T-helper 1 cell treated with Interleukin-12 subunit alpha and Interleukin-12 subunit beta and Interleukin-4 antibody, amounts not matched to agents 30 ng/mL and 1 ng/mL, for 36 hours (primary cell): ENCODE results near the gene CNTFR. TPM values are rescaled to one million over a fixed set of nuclear protein-coding genes. Genes with fewer than 3 reads are reported as not detected.

ENCODE experiments used
- intact Hi-C: fragments of 100-400 bp; cut with micrococcal nuclease; formaldehyde crosslinking; loops from one replicate; pipeline ENCODE4 v1.15.1; 2024
- total RNA-seq: library from RNA; stranded (reverse); gene quantifications from 2 replicates; pipeline ENCODE4 v1.2.3, GENCODE V29; 2022

CNTFR gene, protein sequence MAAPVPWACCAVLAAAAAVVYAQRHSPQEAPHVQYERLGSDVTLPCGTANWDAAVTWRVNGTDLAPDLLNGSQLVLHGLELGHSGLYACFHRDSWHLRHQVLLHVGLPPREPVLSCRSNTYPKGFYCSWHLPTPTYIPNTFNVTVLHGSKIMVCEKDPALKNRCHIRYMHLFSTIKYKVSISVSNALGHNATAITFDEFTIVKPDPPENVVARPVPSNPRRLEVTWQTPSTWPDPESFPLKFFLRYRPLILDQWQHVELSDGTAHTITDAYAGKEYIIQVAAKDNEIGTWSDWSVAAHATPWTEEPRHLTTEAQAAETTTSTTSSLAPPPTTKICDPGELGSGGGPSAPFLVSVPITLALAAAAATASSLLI
- total RNA-seq = not detected in 2 replicates

DNA sequence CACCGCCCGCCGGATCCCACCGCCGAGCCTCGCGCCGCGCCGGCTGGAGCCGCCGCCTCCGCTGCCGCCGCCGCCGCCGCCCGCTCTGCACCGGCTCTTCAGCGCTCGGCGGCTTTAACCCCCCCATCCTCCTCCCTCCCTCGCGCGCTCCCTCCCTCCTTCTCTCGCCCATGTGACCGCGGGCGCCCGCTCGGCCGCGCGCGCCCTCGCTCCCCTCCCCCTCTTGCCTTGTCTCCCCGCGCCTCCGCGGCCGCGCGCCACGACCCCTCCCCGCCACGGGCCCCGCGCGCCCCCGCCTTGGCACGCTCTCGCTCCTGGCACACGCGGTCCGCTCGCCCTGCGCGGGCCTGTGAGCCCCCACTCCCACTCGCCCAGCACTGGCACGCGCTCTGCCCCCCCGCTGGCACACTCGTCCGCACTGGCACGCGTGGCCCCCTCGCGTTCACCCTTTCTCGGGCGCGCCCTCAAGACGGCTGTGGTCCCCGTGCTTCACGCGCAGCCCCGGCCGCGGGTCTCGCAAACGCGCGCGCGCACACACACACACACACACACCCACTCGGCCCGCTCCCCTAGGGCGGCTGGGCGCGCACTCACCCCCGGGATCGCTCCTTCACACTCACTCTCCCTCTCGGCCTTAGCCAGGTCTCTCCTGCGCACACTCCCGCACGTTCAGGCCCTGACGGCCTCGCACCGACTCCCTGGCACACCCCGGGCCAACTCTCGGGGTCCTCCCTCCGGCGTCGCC, at the start of gene CNTFR:
Gene CNTFR, minus strand, starts transcription at position 89 of the 745 bp plus-strand sequence. CDS start 20,743 bp downstream, outside the sequence.
- intact Hi-C loops = loop anchor here (2.0 kb wide), 1 partner anchor 39 kb away; the partner anchor contains the start of gene ARID3C

DNA sequence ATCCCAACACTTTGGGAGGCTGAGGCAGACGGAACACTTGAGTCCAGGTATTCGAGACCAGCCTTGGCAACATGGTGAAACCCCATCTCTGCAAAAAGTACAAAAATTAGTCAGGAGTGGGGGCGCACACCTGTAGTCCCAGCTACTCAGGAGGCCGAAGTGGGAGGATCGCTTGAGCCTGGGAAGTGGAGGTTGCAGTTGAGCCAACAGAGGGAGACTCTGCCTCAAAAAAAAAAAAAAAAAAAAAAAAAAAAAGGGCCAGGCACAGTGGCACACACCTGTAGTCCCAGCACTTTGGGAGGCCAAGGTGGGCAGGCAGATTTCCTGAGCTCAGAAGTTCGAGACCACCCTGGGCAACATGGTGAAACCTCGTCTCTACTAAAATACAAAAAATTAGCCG, 49.8 kb upstream of the CNTFR start:
- intact Hi-C loops = loop anchor here (5.0 to 10.0 kb wide), 2 partner anchors 515 to 1093 kb away; partner anchors contain the start of genes CREB3, DCAF12 and TLN1

DNA sequence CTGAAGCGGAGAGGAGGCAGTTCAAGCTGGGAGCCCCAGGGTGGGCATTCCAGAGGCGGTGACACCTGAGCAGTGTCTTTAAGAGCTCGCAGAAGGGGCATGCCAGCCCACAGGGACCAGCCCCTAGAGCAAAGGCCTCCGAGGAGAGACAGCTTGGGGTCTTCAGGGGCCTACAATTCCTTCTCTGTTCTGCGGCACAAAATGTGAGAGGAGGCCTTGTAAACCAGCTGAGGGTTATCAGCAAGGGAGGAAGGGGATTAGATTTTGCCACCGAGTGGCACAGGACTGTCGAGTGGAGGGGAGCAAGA, 48.6 kb upstream of the CNTFR start:
- intact Hi-C loops = loop anchor here (1.0 to 10.0 kb wide), 4 partner anchors 8 to 1094 kb away; partner anchors contain the start of genes CREB3, DCAF12, GALT and TLN1

DNA sequence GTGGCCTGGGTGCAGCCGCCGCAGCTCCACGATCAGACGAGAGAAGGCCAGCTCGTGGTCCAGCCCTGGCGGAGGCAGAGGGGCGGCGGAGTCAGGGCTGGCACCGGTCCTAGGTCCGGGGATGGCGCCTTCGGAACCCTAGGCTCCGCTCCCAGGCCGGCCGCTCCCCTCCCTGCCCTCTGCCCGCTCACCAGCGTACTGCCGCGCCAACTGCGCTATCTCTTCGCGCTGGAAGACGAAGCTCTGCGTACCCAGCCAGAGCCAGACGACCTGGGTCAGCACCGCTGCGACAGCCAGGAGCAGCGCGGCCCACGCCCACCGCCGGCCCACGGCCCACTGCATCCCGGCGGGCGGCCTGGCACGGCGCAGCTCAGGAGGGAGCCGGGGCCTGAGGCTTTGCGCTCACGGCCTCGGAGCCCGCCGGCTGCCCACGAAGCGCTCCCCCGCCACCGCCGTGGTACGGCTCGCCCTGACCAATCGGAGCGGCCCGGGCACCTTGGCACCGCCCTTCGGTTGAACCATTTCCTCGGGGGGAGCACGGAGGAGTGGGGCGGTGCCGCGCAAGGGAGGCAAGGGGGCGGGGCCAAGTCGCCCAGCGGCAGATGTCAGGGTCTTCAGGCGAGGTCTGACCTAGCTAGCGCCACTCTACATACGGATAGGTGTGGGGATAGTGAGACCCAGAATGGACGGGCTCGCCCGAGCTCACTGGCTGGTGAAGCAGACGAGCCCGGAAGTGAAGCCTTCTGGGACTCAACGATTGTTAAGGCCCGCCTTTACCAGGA, 48.0 kb upstream of the CNTFR start, which contains the start of gene SIGMAR1:
Gene SIGMAR1, minus strand, starts transcription at position 432 of the 782 bp plus-strand sequence. Its CDS starts 90 bp downstream, at position 342.
- intact Hi-C loops = loop anchor here (1.0 to 10.0 kb wide), 7 partner anchors 9 to 1095 kb away; partner anchors contain the start of genes CREB3, DCAF12, GALT and KIF24

DNA sequence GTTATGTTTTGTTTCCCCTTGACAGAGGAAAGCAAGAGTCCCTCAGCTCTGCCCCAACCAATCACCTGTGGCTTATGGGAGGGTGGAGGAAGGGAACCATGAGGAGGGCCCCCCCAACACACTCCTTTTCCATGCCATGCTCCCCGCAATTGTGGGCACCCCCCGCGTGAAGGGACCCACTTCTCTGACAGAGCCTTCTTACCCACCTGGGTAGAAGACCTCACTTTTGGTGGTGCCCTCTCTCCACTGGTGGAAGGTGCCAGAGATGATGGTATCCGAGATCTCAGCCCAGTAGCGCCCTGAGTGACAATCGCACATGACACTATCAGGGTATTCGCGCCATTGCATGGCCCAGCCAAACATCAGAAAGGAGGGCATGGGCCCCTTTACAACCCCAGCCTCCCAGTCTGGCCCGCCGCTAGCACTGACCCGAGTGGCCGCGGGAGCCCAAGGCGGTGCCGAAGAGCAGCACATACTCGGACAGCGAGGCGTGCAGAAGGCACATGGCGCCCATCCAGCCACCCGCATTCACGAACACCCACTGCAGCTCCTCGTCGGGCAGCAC, 47.3 kb upstream of the CNTFR start:
- intact Hi-C loops = loop anchor here (1.0 to 10.0 kb wide), 5 partner anchors 257 to 1095 kb away; partner anchors contain the start of genes CREB3, DCAF12, KIF24 and MYORG

DNA sequence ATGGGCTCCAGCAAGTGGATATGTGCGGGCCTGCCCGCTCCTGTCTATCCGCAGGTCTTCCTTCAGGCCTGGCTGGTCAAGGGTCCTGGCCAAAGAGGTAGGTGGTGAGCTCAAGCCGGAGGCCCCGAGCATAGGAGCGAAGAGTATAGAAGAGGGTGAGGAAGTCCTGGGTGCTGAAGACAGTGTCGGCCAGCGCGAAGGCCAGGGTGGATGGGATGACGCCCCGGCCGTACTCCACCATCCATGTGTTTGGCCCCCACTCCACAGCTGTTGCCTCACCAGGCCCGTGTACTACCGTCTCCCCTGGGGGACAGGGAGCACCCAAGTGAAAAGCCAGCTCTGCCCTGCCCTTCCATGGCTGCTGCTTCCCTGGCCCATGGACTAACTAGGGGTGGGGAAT, 46.0 kb upstream of the CNTFR start:
- intact Hi-C loops = loop anchor here (5.0 to 10.0 kb wide), 2 partner anchors 511 to 1097 kb away; partner anchors contain the start of genes CREB3, DCAF12 and TLN1

DNA sequence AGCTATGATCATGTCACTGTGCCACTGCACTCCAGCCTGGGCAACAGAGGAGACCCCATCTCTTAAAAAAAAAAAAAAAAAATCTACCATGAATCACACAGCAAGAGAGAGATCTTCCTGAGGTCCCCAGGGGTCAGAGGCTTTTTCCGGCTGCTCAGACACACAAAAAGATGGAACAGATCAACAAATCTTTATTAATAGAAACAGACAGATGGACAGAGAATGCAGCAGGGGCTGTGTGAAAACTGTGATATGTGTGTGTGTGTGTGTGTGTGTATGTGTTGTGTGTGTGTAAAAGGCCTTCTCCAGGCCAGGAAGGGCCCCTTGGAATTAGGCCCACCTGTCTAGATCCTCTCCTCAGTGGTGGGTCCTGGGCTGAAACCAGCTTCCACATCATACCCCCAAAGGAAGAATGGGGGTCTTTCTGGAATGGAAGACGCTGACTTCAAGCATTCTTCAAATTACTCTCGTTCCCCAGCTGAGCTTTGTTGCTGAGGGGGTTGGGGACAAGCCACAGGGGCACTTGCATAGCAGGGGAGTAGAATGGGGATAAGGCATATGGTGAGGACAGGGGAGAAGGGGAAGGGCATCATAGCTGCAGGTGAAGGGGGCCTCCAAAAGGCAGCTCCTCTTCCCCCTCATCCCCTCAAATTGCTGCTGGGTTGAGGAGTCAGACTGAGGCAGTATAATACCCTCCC, 45.2 kb upstream of the CNTFR start:
- intact Hi-C loops = loop anchor here (1.0 to 10.0 kb wide), 11 partner anchors 14 to 1098 kb away; partner anchors contain the start of genes CREB3, DCAF12, DCTN3 and DNAI1

DNA sequence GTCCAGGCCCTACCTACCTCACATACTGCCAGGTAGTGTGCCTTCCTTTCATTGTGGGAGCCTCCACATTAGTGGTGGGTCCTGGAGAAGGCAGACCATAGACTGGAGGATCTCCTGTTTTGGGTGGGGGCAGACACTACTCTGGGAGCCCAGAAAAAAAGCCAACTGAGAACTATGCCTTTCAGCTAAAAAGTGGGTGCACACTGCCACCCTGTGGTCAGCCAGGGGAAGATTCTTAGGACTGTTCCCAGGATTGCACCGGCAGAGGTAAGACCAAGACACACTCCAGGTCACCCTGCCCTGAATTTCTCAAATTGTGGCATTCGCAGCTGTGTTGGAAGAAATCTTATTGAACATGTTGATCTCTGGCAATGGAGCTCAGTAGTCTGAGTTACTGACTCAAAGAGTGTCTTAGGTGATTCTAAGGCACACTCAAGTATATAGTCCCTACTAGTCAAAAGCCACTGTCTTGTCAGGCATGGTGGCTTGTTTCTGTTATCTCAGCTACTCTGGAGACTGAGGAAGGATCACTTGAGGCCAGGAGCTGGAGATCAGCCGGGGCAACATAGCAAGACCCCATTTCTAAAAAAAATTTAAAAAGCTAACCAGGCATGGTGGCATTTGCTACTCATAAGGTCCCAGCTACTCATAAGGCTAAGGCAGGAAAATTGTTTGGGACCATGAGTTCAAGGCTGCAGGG, 44.5 kb upstream of the CNTFR start:
- intact Hi-C loops = loop anchor here (1.0 to 10.0 kb wide), 10 partner anchors 14 to 509 kb away; partner anchors contain the start of genes DCAF12, DCTN3, DNAI1 and FAM219A

DNA sequence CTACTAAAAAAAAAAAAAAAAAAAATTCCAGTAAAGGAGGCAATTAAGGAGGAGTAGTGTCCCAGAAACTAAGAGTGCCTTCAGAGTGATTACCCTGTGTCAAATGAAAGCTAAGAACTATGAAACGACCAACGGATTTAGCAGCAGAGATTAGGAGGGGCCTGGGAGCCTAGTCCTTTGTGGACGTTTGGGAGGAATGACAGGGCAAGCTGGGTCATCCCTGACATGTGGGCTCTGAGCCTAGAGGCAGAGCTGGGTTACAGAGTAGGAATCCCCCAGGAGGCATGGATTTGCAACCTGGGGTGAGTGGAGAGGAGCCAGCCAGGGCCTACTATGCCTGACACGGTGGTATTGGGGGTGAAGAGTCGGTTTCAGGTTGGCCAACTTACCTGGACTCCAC, 43.6 kb upstream of the CNTFR start:
- intact Hi-C loops = loop anchor here (10.0 kb wide), 1 partner anchor 508 kb away; the partner anchor contains the start of gene DCAF12

DNA sequence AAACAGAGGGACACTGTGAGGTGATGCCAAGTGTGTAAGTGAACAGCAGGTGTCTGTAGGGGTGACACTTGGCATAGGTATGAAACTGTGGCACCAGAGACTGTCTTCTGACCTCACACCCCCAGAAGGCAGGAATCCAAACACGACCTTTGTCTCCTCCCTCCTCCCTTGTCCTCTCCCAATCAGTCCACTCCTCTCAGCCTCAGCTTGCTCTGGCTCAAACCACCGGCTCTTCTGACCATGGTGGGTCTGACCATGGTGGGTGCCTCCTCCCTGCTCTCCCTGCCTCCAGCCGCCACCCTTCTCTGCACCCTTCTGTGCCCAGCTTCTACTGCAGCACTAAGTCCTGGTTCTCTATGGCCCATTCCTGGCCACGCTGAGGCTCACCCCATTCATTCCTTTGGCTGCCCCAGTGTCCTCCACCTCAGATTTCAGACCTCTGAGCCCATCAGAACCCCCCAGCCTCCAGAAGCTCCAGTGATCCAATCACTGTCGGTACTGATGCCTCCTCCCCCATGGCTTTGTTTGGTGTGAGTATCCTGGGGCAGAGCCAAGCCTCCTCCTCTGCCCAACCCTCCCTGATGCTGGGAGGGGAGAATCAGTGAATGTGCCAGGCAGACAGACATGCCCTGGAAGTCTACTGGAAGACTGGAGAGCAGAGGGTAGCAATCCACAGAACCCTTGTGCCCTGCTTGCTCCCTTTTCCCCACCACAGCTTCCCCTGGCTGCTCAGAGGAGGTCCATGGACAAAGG, 41.1 kb upstream of the CNTFR start:
- intact Hi-C loops = loop anchor here (10.0 kb wide), 1 partner anchor 506 kb away; the partner anchor contains the start of gene DCAF12

DNA sequence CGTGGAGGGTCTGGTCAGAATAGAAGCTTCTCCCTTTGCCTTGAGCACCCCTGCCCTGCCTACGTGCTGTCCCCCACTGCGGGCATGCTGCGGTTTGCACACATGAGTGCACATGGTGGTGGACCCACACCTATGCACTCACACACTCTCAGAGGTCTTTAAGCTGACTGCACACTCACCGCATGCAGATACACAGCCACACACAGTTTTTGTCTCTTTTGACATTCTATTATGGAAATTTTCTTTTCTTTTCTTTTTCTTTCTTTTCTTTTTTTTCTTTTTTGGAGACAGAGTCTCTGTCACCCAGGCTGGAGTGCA, 39.9 kb upstream of the CNTFR start:
- intact Hi-C loops = loop anchor here (1.0 to 10.0 kb wide), 3 partner anchors 17 to 1025 kb away; partner anchors contain the start of genes CCDC107, RMRP, RPP25L and SIT1

DNA sequence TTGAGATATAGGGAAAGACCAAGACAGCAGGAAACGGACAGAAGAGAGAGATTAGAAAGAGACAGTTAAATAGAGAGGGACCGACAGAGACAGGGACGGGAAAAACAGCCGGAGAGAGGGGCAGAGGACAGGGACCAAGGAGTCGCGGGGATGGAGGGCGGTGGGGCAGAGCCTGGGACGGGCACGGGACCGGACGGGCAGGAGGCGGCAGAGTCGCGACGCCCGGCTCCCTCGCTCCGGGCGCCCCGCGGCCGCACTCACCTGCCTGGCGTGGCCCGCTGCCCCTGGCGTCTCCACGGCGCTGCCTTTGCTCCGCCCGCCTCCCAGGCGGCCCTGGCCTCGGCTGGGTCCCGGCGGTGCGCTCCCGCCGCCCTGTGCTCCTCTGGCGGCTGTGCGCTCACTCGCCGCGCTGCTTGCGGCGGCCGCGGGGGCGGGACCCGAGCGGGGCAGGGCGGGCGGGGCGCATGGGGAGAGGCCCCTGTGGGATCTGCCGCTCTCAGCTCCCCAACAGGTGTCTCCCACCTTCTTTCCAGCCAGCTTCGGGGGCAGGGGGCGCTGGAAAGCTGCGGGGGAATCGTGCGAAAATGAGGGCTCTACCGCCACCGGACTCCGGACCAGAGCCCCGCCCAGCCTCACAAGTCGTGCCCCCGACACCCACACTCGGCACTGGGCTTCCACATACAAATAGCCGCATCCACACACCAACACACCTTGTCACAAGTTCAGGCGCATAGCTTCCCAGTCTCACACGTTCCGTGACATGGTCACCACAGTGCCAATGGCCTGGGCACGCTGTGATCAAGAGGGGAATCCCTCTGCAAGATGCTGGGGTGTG, 39.3 kb upstream of the CNTFR start, which contains the start of gene ARID3C:
Gene ARID3C, minus strand, starts transcription at position 411 of the 835 bp plus-strand sequence. CDS start 1,052 bp downstream, outside the sequence.
- intact Hi-C loops = loop anchor here (1.0 to 10.0 kb wide), 4 partner anchors 9 to 1026 kb away; partner anchors contain the start of genes CCDC107, DCTN3, RMRP and RPP25L

DNA sequence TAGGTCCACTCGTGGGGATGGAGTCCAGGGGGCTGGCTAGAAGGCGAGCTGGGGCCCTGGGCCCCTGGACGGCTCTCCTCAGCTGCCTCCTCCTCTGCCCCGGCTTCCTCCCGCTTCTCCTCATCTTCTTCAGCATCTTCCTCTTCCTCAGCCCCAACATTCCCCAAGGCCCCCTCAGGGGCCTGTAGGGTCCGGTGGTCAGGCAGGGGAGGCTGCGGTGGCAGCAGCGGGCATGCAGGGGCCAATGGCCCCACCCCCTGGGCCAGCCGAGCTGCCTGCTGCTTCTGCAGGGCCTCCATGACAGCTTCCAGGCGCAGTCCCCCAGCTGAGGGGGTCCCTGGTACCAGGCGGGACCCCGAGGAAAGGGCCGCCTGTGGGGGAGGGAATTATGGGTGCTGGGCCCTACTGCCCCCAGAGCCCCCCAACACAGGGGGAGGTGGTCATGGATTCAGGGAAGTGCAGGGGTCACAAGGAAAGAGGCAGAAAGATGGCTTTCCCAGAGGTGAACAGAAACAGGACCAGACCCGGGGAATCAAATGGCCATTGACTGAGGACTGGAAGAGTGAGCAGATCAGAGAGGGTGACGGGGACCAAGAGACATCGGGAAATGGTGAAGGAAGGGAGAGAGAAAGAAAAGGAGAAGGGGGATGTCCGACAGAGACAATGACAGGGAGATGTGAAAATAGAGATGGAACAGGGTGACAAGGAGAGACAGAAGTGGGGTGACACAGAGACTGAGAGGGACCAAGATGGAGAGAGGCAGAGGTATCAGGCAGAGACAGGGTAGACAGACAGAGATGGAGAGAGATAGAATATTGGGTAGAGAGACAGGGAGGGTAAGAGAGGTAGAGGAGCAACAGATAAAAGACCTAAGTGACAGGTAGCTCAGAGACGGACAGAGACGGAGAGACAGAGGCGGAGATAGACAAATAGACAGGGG, 38.5 kb upstream of the CNTFR start:
- intact Hi-C loops = loop anchor here (1.0 to 10.0 kb wide), 3 partner anchors 8 to 1027 kb away; partner anchors contain the start of genes CCDC107, DCTN3, RMRP and SIT1

DNA sequence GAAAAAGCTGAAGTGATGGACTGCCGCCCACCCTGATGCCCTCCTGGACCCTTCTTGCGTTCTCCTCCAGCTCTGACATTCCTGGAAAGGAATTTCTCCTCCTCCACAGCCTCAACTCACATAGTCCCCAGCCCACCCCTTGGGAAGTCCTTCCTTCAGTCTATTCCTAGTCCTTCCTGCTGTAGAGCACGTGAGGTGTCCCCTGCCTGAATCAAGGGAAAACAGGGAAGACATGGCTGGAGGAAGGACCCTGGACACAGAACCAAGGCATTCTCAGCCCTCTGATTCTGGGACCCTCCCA, 35.6 kb upstream of the CNTFR start:
- intact Hi-C loops = loop anchor here (10.0 kb wide), 1 partner anchor 1030 kb away; the partner anchor contains the start of genes CCDC107, RMRP and SIT1

DNA sequence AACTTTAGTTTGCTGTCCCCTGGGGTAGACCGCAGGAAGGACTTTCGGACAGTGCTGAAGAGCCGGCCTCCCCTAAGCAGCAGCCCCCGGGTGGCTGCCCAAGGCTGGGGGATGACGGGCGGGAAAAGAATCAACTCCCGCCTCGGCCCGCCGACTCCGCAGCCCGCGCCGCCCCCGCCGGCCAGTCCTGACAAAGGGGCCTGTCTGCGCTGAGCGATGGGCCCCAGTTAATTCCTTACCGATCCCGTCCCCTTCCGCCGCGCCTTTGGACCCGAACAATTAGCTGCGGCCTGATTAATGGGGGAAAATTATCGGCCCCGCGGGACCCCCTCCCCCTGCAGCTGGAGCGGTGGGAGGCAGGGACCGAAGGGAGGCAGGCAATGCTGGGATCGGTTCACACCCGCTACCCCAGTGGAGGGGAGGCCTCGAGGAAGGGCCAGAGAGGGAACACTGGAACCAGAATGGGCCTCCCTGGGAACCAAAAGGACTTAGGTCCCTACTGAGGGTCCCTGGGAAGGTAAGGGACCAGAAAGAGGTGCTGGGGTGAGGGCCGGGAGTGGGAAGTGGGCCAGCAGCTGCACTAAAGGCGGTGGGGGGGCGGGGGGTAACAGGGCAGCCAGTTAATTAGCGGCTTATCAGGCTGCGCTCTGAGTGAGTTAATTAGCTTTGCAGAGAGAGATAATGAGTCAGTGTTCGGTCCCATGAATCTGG, 35.1 kb upstream of the CNTFR start:
- intact Hi-C loops = loop anchor here (10.0 kb wide), 1 partner anchor 1030 kb away; the partner anchor contains the start of genes CCDC107, RMRP and SIT1
